ENCODE results near the gene FRMD3.

GRCh38 chr9:83447351-83447750 is 90.8 kb downstream of the FRMD3 start:
- TF ChIP-seq CTCF (conservative IDR thresholded peaks at IDR 0.05) (no peak), EZH2 (IDR thresholded peaks at IDR 0.05; ENCODE audit: low read depth) (no peak)
